HFF-Myc (cell line): ENCODE measurements around the gene RAB5IF.
"Not testable (repeated sequence)": the region's sequence is repeated elsewhere in the genome, so short reads cannot be mapped to it uniquely, and the experiment has no call there.

Experiments
- DNase-seq: peaks from one replicate; pipeline ENCODE4 v3.0.0-alpha.2; 2011; ENCODE audit warnings: low read depth; ENCODE audit errors: extremely low read depth
- H3K4me3 ChIP-seq: replicated peaks from 2 replicates; pipeline ENCODE4 v1.5.1; 2011; ENCODE audit warnings: low read depth, mild to moderate bottlenecking, control low read depth, low read length
- TF ChIP-seq, protein P1 (sequence below): IDR thresholded peaks from 2 replicates; pipeline ENCODE4 v1.5.1; 2012; ENCODE audit warnings: mild to moderate bottlenecking, low read depth, low read length, control low read depth; ENCODE audit errors: missing control alignments

The RAB5IF gene, protein sequence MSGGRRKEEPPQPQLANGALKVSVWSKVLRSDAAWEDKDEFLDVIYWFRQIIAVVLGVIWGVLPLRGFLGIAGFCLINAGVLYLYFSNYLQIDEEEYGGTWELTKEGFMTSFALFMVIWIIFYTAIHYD

DNA sequence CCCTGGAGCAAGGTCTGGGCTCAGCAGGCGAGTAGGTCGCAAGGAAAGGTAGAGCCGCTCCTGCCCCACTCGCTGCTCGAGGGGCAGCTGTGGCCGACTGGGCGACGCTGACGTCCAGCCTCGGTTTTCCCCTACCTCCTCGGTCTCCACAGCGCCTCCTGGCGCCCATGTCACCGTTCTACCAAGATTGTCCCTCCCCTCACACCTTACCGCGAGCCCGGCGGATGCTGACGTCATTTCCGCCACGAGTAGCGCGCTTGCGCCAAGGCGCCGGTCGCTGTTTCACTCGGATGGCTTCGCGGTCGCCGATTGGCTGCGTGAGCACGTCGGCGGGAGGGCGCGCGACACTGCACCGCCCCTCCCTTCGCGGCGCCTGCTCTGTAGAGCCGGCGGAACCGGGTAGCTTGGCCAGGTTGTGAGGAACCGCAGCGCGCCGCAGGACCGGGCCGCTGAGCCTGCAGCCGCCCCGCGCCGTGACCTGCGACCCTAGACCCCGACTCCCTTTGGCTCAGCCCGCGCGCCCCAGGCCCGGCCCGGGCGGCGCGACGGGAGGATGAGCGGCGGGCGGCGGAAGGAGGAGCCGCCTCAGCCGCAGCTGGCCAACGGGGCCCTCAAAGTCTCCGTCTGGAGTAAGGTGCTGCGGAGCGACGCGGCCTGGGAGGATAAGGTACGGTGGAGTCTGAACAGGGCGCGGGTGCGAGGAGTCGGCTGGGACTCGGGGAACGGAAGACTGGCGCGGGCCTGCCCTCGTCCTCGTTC is at the start of gene RAB5IF:
RAB5IF (plus strand) TSS at position 381 of the 759 bp plus-strand sequence; CDS start at position 554, 173 bp downstream.
- TF ChIP-seq, protein P1, sequence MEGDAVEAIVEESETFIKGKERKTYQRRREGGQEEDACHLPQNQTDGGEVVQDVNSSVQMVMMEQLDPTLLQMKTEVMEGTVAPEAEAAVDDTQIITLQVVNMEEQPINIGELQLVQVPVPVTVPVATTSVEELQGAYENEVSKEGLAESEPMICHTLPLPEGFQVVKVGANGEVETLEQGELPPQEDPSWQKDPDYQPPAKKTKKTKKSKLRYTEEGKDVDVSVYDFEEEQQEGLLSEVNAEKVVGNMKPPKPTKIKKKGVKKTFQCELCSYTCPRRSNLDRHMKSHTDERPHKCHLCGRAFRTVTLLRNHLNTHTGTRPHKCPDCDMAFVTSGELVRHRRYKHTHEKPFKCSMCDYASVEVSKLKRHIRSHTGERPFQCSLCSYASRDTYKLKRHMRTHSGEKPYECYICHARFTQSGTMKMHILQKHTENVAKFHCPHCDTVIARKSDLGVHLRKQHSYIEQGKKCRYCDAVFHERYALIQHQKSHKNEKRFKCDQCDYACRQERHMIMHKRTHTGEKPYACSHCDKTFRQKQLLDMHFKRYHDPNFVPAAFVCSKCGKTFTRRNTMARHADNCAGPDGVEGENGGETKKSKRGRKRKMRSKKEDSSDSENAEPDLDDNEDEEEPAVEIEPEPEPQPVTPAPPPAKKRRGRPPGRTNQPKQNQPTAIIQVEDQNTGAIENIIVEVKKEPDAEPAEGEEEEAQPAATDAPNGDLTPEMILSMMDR, result peak; percentile 90
- peak; percentile 96 for DNase-seq
- peak within 1 kb of the TSS; percentile 97 for H3K4me3 ChIP-seq

DNA sequence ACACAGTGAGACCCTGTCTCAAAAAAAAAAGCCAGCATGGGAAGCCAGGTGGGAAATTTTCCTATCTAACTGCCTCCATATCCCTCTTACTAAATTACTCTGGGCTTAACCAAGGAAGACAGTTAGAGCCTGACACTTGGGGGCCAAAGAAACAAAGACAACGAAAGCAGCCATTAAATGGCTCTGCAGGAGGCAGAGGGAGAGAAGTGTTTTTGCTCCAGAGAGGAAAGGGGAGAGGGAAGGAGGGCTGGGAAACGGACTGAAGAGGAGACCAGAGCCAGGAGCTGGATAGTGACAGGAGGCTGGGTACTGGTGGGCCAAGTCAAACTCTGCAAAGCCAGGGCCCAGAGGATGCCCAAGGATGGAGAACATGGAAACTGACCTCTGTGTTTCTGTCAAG is 42.9 kb upstream of the RAB5IF start:
- H3K4me3 ChIP-seq, result no peak overlapping the region
- TF ChIP-seq, protein P1, result no peak
- DNase-seq, result no peak

DNA sequence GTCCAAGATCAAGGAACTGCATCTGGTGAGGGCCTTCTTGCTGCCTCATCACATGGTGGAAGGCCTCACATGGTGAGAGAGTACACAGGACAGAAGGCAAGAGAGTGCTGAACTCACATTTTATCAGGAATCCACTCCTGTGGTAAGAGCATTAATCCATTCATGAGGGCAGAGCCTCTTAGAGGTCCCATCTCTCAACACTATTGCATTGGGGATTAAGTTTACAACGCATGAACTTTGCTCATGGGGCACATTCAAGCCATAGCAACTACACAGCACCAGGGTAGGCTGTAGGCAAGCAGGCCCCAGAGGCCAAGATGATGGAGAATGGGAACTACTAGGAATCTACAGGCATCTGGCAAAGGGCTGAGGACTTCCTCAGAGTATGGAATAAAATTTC is 42.2 kb upstream of the RAB5IF start:
- no peak overlapping the region for H3K4me3 ChIP-seq
- DNase-seq, result no peak
- TF ChIP-seq, protein P1, result no peak

DNA sequence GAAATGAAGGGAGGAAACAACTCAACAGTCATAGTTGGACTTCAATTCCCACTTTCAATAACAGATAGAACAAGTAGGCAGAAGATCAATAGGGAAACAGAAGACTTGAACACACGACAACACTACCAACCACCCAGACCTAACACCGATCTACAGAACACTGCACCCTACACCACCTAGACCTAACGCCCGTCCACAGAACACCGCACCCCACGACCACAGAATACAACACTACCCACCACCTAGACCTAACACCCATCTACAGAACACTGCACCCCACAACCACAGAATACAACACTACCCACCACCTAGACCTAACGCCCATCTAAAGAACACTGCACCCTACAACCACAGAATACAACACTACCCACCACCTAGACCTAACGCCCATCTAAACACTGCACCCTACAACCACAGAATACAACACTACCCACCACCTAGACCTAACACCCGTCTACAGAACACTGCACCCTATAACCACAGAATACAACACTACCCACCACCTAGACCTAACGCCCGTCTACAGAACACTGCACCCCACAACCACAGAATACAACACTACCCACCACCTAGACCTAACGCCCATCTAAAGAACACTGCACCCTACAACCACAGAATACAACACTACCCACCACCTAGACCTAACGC is 41.4 kb upstream of the RAB5IF start:
- DNase-seq, H3K4me3 ChIP-seq: not testable (repeated sequence)

DNA sequence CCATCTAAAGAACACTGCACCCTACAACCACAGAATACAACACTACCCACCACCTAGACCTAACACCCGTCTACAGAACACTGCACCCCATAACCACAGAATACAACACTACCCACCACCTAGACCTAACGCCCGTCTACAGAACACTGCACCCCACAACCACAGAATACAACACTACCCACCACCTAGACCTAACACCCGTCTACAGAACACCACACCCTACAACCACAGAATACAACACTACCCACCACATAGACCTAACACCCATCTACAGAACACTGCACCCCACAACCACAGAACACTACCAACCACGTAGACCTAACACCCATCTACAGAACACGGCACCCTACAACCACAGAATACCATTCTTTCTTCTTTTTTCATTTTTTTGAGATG is 40.9 kb upstream of the RAB5IF start:
- not testable (repeated sequence) for H3K4me3 ChIP-seq, DNase-seq

DNA sequence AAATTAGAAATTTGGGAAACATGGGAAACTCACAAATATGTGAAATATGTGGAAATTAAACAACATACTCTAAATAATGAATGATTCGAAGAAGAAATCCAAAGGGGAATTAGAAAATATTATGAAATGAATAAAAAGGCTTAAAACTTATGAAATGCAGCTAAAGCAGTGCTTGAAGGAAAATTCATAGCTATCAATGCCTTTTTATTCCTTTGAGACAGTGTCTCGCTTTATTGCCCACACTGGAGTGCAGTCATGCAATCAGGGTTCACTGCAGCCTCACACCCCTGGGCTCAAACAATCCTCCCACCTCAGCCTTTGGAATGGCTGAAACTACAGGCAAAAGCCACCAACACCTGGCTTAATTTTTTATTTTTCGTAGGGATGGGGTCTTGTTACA is 40.1 kb upstream of the RAB5IF start:
- no peak for DNase-seq
- TF ChIP-seq, protein P1, result no peak
- H3K4me3 ChIP-seq, result no peak overlapping the region

DNA sequence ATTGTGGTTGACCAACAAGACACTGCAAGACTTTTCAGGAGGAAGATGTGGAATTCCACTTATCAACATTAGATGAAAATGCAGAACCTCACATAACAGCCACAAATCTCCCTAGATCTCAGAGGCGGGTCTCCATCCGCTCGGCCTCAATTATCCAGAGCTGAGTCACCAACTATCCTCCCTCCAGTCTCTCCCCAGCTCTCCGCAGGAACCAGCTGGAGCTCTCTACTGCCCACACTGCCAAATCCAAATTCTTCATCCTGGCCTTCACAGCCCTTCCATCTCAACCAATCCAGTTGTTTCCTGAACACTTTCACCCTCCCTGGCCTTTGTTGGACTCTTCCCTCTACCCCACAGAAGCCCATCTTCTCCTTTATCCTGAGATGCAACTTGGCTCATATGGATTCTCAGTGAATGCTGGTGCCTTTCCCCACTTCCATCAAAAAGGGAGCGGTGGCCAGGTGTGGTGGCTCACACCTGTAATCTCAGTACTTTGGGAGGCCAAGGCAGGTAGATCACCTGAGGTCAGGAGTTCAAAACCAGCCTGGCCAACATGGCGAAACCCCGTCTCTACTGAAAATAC is 35.6 kb upstream of the RAB5IF start:
- DNase-seq, result no peak
- TF ChIP-seq, protein P1, result no peak
- no peak overlapping the region for H3K4me3 ChIP-seq
